Liver (tissue), 9 donors: ENCODE results near the gene ABCA3. TPM values are rescaled to one million over a fixed set of nuclear protein-coding genes. Genes with fewer than 3 reads are reported as not detected.

Experiments
- DNase-seq: peaks from one replicate; pipeline ENCODE4 v3.0.0-alpha.2; 2017; ENCODE audit warnings: low spot score
- H3K27ac ChIP-seq, 2 donors: one replicate each; pipeline ENCODE4 v1.7.0; 2013; ENCODE audit warnings: inconsistent platforms in 2 of 2, low read length in 2 of 2, control low read depth in 1 of 2, low read depth in 1 of 2, mild to moderate bottlenecking in 1 of 2
- H3K27me3 ChIP-seq, 4 donors: one replicate each; pipeline versions ENCODE4 v1.6.1 to v1.7.0; 2013; ENCODE audit warnings: low read length in 3 of 4, inconsistent platforms in 1 of 4, mild to moderate bottlenecking in 1 of 4, moderate library complexity in 1 of 4; ENCODE audit not compliant: control insufficient read depth in 4 of 4, insufficient read depth in 4 of 4
- H3K36me3 ChIP-seq, 4 donors: one replicate each; pipeline versions ENCODE4 v1.6.1 to v1.7.0; 2013; ENCODE audit warnings: low read length in 3 of 4, mild to moderate bottlenecking in 3 of 4, low read depth in 1 of 4, moderate library complexity in 1 of 4; ENCODE audit not compliant: control insufficient read depth in 4 of 4, insufficient read depth in 3 of 4
- H3K4me1 ChIP-seq, 4 donors: one replicate each; pipeline versions ENCODE4 v1.6.1 to v1.7.0; 2013; ENCODE audit warnings: low read length in 3 of 4, mild to moderate bottlenecking in 3 of 4, moderate library complexity in 1 of 4; ENCODE audit not compliant: control insufficient read depth in 4 of 4, insufficient read depth in 4 of 4
- H3K4me3 ChIP-seq, 3 donors: one replicate each; pipeline versions ENCODE4 v1.6.1 to v1.7.0; 2013; ENCODE audit warnings: low read length in 3 of 3, control low read depth in 1 of 3, low read depth in 1 of 3, mild to moderate bottlenecking in 1 of 3
- H3K9ac ChIP-seq, 2 donors: one replicate each; pipeline ENCODE4 v1.7.0; 2013; ENCODE audit warnings: low read length in 2 of 2, mild to moderate bottlenecking in 2 of 2, moderate library complexity in 2 of 2, control low read depth in 1 of 2, low read depth in 1 of 2
- H3K9me3 ChIP-seq, 4 donors: one replicate each; pipeline versions ENCODE4 v1.6.1 to v1.7.0; 2013; ENCODE audit warnings: low read length in 3 of 4; ENCODE audit not compliant: control insufficient read depth in 4 of 4
- CTCF ChIP-seq: fragments of 150-350 bp; IDR thresholded peaks from 2 replicates; pipeline ENCODE4 v1.5.1; 2017; ENCODE audit warnings: improper control_type of control experiment, low read depth, low read length; ENCODE audit not compliant: missing input control
- EGR1 ChIP-seq, 2 donors: IDR thresholded peaks; 2 replicates each; pipeline ENCODE4 v1.6.1; 2016 to 2018; ENCODE audit warnings: antibody characterized with exemption in 2 of 2, low read depth in 2 of 2
- FOXA1 ChIP-seq: IDR thresholded peaks from 2 replicates; pipeline ENCODE4 v1.6.1; 2016; ENCODE audit warnings: antibody characterized with exemption
- FOXA2 ChIP-seq: IDR thresholded peaks from 2 replicates; pipeline ENCODE4 v1.6.1; 2016; ENCODE audit warnings: antibody characterized with exemption
- GABPA ChIP-seq, 2 donors: IDR thresholded peaks in 1 of 2; conservative IDR thresholded peaks in 1 of 2; 2 replicates each; pipeline ENCODE4 v1.6.1; 2016; ENCODE audit warnings: antibody characterized with exemption in 2 of 2, mild to moderate bottlenecking in 1 of 2, moderate library complexity in 1 of 2
- HNF4A ChIP-seq, 2 donors: conservative IDR thresholded peaks; 2 replicates each; pipeline ENCODE4 v1.6.1; 2016; ENCODE audit warnings: antibody characterized with exemption in 2 of 2, mild to moderate bottlenecking in 2 of 2
- HNF4G ChIP-seq: IDR thresholded peaks from 2 replicates; pipeline ENCODE4 v1.6.1; 2016; ENCODE audit warnings: antibody characterized with exemption
- JUND ChIP-seq, 2 donors: IDR thresholded peaks; 2 replicates each; pipeline ENCODE4 v1.6.1; 2016; ENCODE audit warnings: antibody characterized with exemption in 2 of 2
- MAX ChIP-seq: IDR thresholded peaks from 2 replicates; pipeline ENCODE4 v1.6.1; 2016; ENCODE audit warnings: antibody characterized with exemption
- NR2F2 ChIP-seq: IDR thresholded peaks from 2 replicates; pipeline ENCODE4 v1.6.1; 2016; ENCODE audit warnings: antibody characterized with exemption
- RAD21 ChIP-seq, 2 donors: IDR thresholded peaks; 2 replicates each; pipeline ENCODE4 v1.6.1; 2016; ENCODE audit warnings: antibody characterized with exemption in 2 of 2, mild to moderate bottlenecking in 2 of 2
- REST ChIP-seq: IDR thresholded peaks from 2 replicates; pipeline ENCODE4 v1.6.1; 2016; ENCODE audit warnings: antibody characterized with exemption, mild to moderate bottlenecking
- RXRA ChIP-seq, 2 donors: IDR thresholded peaks; 2 replicates each; pipeline ENCODE4 v1.6.1; 2017 to 2018; ENCODE audit warnings: antibody characterized with exemption in 2 of 2, mild to moderate bottlenecking in 1 of 2
- SP1 ChIP-seq: IDR thresholded peaks from 2 replicates; pipeline ENCODE4 v1.6.1; 2018; ENCODE audit warnings: antibody characterized with exemption, mild to moderate bottlenecking
- TAF1 ChIP-seq: conservative IDR thresholded peaks from 2 replicates; pipeline ENCODE4 v1.6.1; 2016; ENCODE audit warnings: antibody characterized with exemption, mild to moderate bottlenecking
- YY1 ChIP-seq: IDR thresholded peaks from 2 replicates; pipeline ENCODE4 v1.6.1; 2016; ENCODE audit warnings: antibody characterized with exemption, mild to moderate bottlenecking
- ZBTB33 ChIP-seq: IDR thresholded peaks from 2 replicates; pipeline ENCODE4 v1.6.1; 2016; ENCODE audit warnings: antibody characterized with exemption
- WGBS: extraction: QIAGEN DNeasy Blood & Tissue Kit; methylation state at CpG from one replicate; pipeline ENCODE4 v1.1.7; 2013; 5-methylcytosine and 5-hydroxymethylcytosine counted together
- polyA plus RNA-seq, 2 donors: library from polyadenylated mRNA; stranded (reverse) in 1 of 2; unstranded in 1 of 2; fragments of 200-250 nt in 1 of 2; fragments of >200 nt in 1 of 2; fragmentation: Nextera tagmentation in 1 of 2; extraction: Ambion mirVana in 1 of 2; gene quantifications; one replicate each; pipeline versions ENCODE4 v1.2.1 to v1.2.3, GENCODE V29; 2013 to 2015
- total RNA-seq, 2 donors: library from RNA; depleted of rRNA; stranded (reverse); fragments of >200 nt; gene quantifications; one replicate each; pipeline ENCODE4 v1.2.3, GENCODE V29; 2014
- donor health status: healthy.
- donor health status: healthy.
- donor health status: healthy.
- donor health status: healthy.
- donor health status: healthy.

Gene ABCA3
- total and polyA plus RNA-seq, 4 donors: 0.47 to 1.1 (median 0.77) TPM

- Histone ChIP-seq H3K27me3 (no peaks in the 10 kb centered on the region), H3K4me1 (no peaks in the 10 kb centered on the region), H3K27ac (no peak overlapping the region), H3K36me3 (no peaks in the 10 kb centered on the region), H3K9me3 (no peaks in the 10 kb centered on the region), H3K9ac (no peak overlapping the region), H3K4me3 (no peak overlapping the region)
- 84% methylated on average over 2 of the region's 2 CpGs for WGBS
- no peak for DNase-seq
- TF ChIP-seq HNF4A (conservative IDR thresholded peaks at IDR 0.05) (no peak), REST (no peak), RAD21 (IDR thresholded peaks at IDR 0.05) (no peak), TAF1 (no peak), CTCF (no peak), EGR1 (IDR thresholded peaks at IDR 0.05; ENCODE audit: low read depth in 2 of 2) (no peak), GABPA (IDR thresholded peaks at IDR 0.05 in 1 of 2, conservative IDR thresholded peaks at IDR 0.05 in 1 of 2) (no peak), MAX (no peak), HNF4G (no peak), JUND (IDR thresholded peaks at IDR 0.05) (no peak), FOXA2 (no peak)
Measured at GRCh38 chr16:2371421-2371820, 30.9 kb upstream of the ABCA3 start.

- Histone ChIP-seq H3K27me3 (no peaks in the 10 kb centered on the region), H3K27ac (no peak overlapping the region), H3K4me1 (no peaks in the 10 kb centered on the region), H3K9ac (no peak overlapping the region), H3K4me3 (no peak overlapping the region), H3K9me3 (no peaks in the 10 kb centered on the region), H3K36me3 (no peaks in the 10 kb centered on the region)
- no peak for DNase-seq
- no peak for TF ChIP-seq CTCF
- no peak for TF ChIP-seq SP1
- TF ChIP-seq GABPA (IDR thresholded peaks at IDR 0.05 in 1 of 2, conservative IDR thresholded peaks at IDR 0.05 in 1 of 2): no peak
- TF ChIP-seq EGR1 (IDR thresholded peaks at IDR 0.05; ENCODE audit: low read depth in 2 of 2): no peak
- no peak for TF ChIP-seq HNF4A (conservative IDR thresholded peaks at IDR 0.05)
- TF ChIP-seq TAF1: no peak
- no peak for TF ChIP-seq YY1
- TF ChIP-seq JUND (IDR thresholded peaks at IDR 0.05): no peak
- TF ChIP-seq FOXA1: no peak
- no peak for TF ChIP-seq FOXA2
- TF ChIP-seq MAX: no peak
- TF ChIP-seq REST: no peak
- no peak for TF ChIP-seq NR2F2
- no peak for TF ChIP-seq RAD21 (IDR thresholded peaks at IDR 0.05)
- no peak for TF ChIP-seq ZBTB33
- no peak for TF ChIP-seq HNF4G
- TF ChIP-seq RXRA (IDR thresholded peaks at IDR 0.05): no peak
Measured at GRCh38 chr16:2370721-2371120, 30.2 kb upstream of the ABCA3 start.
